ENCODE measurements around the gene KLF17. TPM values are rescaled to one million over a fixed set of nuclear protein-coding genes. Genes with fewer than 3 reads are reported as not detected.
A peak's percentile ranks its signal among the peaks of the same experiment; 100 is the strongest.

Gene KLF17
- polyA plus RNA-seq, 3 donors, result not detected

- Histone ChIP-seq H3K27me3 (ENCODE audit: control insufficient read depth in 2 of 2, insufficient read depth in 2 of 2, low read length in 2 of 2) (no peaks in the 10 kb centered on the region), H3K9me3 (replicated peaks in 1 of 2; ENCODE audit: control insufficient read depth in 1 of 2, insufficient read depth in 1 of 2, low read length in 2 of 2) (no peaks in the 10 kb centered on the region), H3K79me2 (ENCODE audit: insufficient read depth, low read length) (no peaks in the 10 kb centered on the region), H3K4me3 (replicated peaks in 1 of 3; ENCODE audit: low read depth in 2 of 3, low read length in 3 of 3) (no peak overlapping the region), H3K4me1 (ENCODE audit: control insufficient read depth in 1 of 2, insufficient read depth in 2 of 2, low read length in 2 of 2) (peaks cover 25 to 29% of the 10 kb centered on the region in 2 donors), H4K20me1 (ENCODE audit: insufficient read depth, low read length) (no peaks in the 10 kb centered on the region), H3K27ac (ENCODE audit: low read depth in 1 of 2, low read length in 2 of 2) (no peak overlapping the region), H3K36me3 (replicated peaks in 1 of 2; ENCODE audit: control insufficient read depth in 1 of 2, insufficient read depth in 2 of 2, low read length in 2 of 2) (no peaks in the 10 kb centered on the region), H3K9ac (ENCODE audit: insufficient read depth, low read length, poor library complexity, severe bottlenecking) (no peak overlapping the region), H3K4me2 (replicated peaks; ENCODE audit: extremely low read depth, low read length, poor library complexity, severe bottlenecking) (no peak overlapping the region), H2AFZ (ENCODE audit: insufficient read depth, low read depth, low read length, poor library complexity, severe bottlenecking) (no peak overlapping the region)
- peak in 1 of 3 donors; percentile 2 for DNase-seq
- Mint-ChIP-seq H3K27me3 (ENCODE audit: low read depth in 3 of 3) (no peaks in the 10 kb centered on the region), H3K9me3 (no peaks in the 10 kb centered on the region), H3K36me3 (no peaks in the 10 kb centered on the region), H3K4me1 (peaks cover 38% of the 10 kb centered on the region), H3K4me3 (no peak overlapping the region), H3K27ac (no peak overlapping the region)
- WGBS (ENCODE audit: insufficient coverage), result 25% methylated on average over 1 of the region's 2 CpGs
- TF ChIP-seq CTCF (IDR thresholded peaks at IDR 0.05), result no peak
- intact Hi-C loops (cut with micrococcal nuclease), result no loop called here
These were observed 45.1 kb upstream of the KLF17 start for GRCh38 chr1:44073528-44073927.

DNA sequence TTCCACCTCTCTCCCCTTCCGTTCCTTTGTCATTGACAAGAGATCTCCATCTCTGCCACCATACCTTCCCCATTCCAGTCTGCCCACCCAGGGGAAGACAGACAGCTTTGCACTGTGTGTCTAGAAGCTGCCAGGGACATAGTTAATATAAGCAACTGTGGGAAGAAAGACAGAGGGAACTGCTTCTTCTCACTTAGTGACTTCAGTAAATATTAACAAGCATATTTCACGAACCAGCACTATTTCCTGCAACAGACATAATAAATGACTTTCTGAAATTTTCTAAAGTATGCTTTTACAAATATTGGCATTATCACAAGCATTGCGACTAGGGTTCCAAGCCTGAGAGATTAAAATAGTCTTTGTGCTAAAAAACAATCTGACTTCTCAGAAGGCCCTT, 44.2 kb upstream of the KLF17 start:
- Histone ChIP-seq H3K79me2 (ENCODE audit: insufficient read depth, low read length) (no peaks in the 10 kb centered on the region), H3K4me2 (replicated peaks; ENCODE audit: extremely low read depth, low read length, poor library complexity, severe bottlenecking) (no peak overlapping the region), H4K20me1 (ENCODE audit: insufficient read depth, low read length) (no peaks in the 10 kb centered on the region), H3K4me1 (ENCODE audit: control insufficient read depth in 1 of 2, insufficient read depth in 2 of 2, low read length in 2 of 2) (peaks cover 18 to 20% of the 10 kb centered on the region in 2 donors), H3K4me3 (replicated peaks in 1 of 3; ENCODE audit: low read depth in 2 of 3, low read length in 3 of 3) (no peak overlapping the region), H3K27me3 (ENCODE audit: control insufficient read depth in 2 of 2, insufficient read depth in 2 of 2, low read length in 2 of 2) (no peaks in the 10 kb centered on the region), H2AFZ (ENCODE audit: insufficient read depth, low read depth, low read length, poor library complexity, severe bottlenecking) (no peak overlapping the region), H3K36me3 (replicated peaks in 1 of 2; ENCODE audit: control insufficient read depth in 1 of 2, insufficient read depth in 2 of 2, low read length in 2 of 2) (no peaks in the 10 kb centered on the region), H3K9ac (ENCODE audit: insufficient read depth, low read length, poor library complexity, severe bottlenecking) (no peak overlapping the region), H3K9me3 (replicated peaks in 1 of 2; ENCODE audit: control insufficient read depth in 1 of 2, insufficient read depth in 1 of 2, low read length in 2 of 2) (no peaks in the 10 kb centered on the region), H3K27ac (ENCODE audit: low read depth in 1 of 2, low read length in 2 of 2) (no peak overlapping the region)
- intact Hi-C loops (cut with micrococcal nuclease), result no loop called here
- Mint-ChIP-seq H3K9me3 (no peaks in the 10 kb centered on the region), H3K36me3 (no peaks in the 10 kb centered on the region), H3K27me3 (ENCODE audit: low read depth in 3 of 3) (peaks cover 0 to 1% (median 0%) of the 10 kb centered on the region in 3 donors), H3K27ac (no peak overlapping the region), H3K4me1 (peaks cover 31% of the 10 kb centered on the region), H3K4me3 (no peak overlapping the region)
- no peak for TF ChIP-seq CTCF (IDR thresholded peaks at IDR 0.05)
- no peak for DNase-seq
- 100% methylated on average over 1 of the region's 3 CpGs for WGBS (ENCODE audit: insufficient coverage)

Data from CD14-positive monocyte (primary cell).